NCI-H146 treated with DMSO at 0.1 percent for 48 hours (cell line): ENCODE data around the gene ZNF268.
"Not testable (repeated sequence)": the region's sequence is repeated elsewhere in the genome, so short reads cannot be mapped to it uniquely, and the experiment has no call there.

Source experiments
- DNase-seq: peaks from one replicate; lab custom pipeline; 2025; ENCODE audit not compliant: unreplicated experiment; lab: John Stamatoyannopoulos, UW

Gene ZNF268

DNA sequence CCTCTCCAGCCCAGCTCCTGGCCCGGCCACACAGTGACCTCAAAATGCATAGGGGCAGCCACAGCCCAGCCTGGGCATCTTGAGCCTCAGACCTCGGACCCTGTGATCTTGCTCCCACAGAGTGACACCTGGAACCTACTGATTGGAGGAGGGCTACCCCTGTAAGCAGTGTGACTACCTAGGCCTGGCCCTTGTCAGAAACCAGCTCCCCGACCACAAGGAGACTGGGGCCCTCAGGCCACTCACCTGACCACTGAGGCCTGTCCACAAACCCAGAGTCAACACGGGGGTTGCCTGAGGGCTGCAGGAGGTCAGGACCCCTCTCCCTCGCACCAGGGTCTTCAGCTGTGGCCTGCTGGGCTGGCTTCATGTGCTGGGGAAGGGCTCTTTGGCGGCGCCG lies 45.4 kb downstream of the ZNF268 start:
- no peak for DNase-seq

DNA sequence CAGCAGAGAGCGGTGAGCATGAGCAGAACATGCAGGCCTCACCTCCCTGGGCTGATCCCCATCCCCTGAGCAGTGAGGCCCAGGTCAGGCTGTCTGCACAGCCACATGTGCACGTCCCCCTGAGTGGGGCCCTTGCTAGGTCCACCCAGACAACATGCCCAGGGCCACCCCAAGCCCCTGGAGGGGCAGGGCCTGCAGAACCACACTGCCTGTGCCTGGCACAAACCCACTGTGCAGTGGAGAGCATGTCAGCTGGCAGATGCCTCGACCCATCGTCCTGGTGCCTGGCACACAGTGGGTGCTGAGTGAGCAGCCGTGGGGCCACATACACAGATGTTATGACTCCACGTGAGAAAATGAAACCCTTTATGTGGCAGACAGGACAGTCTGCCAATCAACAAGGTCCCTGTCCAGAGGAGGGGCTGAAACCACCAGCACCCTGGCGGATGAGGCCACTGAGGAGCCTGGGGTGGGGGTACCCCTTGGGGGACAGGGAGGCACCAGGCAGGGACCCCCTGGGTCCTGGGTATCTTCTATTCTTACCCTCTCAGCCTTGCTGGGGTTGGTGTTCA lies 46.1 kb downstream of the ZNF268 start:
- DNase-seq: no peak

DNA sequence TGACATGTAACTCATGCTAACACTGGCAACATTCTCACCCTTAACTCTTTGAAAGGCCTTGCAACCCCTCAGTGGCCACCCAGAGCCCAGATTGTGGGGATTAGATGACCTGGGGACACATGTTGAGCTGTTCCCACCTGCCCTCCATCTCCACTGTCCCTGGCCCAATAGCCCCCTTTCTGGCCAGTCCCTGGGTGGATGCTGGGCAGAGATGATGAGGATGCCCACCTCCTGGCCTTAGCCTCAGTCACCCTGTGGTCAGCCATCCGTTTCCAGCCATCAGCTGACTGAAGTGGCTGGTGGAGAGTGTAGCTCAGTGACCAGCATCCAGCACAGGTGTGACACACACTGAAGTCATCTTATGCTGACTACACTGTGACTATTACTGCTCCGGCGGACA lies 49.7 kb downstream of the ZNF268 start:
- no peak for DNase-seq

DNA sequence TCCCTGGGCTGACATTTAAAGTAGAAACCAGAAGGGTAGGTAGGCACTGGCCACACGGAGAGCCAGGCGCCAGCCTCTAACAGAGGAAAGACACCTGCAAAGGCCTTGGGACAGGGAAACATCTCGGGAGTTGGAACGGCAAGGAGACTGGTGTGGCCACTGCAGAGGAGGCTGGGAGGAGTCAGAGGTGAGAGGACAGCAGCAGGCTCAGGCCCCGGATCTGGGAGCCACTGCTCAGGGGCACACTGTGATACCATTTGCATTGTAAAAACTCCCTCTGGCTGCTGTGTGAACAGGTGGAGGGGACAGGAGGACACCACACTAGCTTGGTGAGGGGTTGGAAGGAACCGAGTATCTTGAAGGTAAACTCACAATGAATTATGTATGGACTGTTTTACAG lies 51.7 kb downstream of the ZNF268 start:
- no peak for DNase-seq

DNA sequence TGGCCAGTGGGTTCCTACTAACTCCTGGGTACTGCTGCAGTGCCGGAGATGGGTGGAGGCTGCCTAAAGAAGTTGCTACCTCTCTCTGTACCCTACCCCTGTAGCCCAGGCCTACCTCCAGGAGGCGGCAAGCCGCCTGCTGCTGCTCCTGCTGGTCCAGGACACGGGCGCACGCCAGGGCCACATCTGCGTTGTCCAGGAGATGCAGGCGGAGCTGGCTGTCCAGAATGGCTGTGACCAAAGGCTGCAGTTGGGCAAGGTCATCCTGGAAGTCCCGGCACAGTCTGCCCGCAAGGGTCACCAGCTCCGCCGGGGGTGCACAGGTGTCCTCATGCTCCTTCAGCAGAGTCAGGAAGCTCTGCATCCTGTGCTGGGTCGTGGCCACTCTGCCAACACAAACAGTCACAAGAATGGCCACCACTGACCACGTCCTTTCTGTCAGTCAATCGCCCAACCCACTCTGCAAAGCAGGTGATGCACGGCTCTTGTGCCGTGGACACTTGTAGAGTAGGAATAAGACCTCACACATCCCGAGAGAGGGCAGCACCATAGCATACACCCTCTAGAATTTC lies 52.8 kb downstream of the ZNF268 start:
- no peak for DNase-seq

DNA sequence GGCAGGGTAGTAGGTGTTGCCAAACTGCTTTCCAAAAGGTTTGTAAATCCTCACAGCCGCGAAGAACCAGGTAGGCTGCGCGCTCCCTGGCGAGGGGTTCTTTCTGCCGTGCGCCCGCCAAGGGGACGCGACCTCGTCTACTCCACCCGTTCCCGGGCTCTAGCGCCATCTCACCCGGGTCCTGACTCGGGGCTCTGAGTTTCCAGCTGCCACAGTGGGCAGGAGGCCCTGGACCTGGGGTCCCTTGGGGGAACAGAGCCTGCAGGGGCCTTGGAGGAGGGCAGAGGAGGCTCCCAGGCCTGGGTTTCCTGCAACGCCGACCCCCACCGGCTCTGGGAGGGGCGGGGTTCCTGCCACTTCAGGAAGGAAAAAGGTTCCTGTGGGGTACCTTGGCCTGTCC lies 53.7 kb downstream of the ZNF268 start:
- DNase-seq: no peak

DNA sequence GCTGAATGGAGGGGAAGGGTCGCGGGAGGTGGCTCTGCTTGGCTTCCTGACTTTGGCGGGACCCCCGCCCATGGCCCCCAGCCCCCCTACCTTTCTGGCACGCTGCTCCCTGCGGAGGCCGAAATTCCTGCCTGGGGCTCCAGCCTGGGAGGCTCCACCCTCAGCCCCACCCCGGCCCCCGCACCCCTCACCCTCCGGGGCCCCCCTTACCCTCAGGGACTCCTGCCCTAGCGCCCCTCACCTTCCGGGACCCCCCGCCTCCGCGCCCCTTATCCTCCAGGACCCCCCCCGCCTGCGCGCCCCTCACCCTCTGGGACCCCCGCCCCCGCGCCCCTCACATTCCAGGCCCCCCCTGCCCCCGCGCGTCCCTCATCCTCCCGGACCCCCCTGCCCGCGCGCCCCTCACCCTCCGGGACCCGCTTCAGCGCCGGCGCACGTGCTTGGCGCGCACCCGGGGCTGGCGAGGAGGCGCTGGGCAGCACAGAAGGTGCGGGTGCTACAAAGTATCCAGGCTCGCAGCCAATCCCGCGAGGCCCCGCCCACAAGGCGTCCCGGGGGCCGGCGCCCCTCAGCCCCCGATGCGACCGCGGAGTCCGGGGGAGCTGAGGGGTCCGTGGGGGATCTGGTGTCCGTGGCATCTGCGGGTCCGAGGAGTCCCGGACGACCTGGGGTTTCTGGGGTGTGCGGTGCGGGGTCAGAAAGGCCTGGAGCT lies 54.3 kb downstream of the ZNF268 start, which contains the start of gene ANHX:
Gene ANHX, minus strand, starts transcription at position 477 of the 712 bp plus-strand sequence. CDS start 1,521 bp downstream, outside the sequence.
- no peak for DNase-seq

DNA sequence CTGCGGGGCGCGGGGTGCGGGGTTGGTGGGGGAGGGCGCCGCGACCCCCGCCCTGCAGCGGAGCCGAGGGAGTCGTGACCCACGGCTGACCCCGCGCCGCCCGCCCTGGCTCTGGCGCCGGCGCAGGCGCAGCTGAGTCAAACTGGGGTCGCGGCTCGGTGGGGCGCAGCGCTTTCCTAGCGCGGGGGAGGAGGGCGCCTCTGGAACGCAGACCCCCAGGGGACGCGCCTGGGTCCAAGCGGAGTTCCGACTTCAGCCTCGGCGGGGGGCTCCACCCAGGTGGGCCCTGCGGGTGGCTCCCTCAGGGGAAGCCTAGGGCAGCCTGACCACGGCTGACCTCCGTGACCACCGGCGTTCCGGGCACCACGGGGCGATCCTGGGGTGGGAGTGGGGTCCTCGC lies 54.8 kb downstream of the ZNF268 start:
- no peak for DNase-seq

DNA sequence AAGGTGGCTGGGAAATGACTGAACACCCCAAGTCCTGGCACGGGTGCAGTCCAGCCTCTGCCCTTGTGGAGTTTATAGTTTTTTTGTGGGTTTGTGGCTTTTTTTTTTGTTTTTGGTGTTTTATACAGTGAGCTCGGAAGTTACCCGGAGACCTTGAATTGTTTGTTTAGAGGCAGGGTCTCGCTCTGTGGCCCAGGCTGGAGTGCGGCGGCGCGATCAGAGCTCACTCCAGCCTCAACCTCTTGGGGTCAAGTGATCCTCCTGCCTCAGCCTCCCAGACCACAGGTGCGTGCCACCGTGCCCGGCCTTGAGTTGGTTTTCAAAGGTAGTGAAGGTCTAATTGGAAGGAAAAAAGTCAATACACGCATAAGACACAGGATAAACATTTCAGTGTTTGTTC lies 55.3 kb downstream of the ZNF268 start:
- DNase-seq: no peak

DNA sequence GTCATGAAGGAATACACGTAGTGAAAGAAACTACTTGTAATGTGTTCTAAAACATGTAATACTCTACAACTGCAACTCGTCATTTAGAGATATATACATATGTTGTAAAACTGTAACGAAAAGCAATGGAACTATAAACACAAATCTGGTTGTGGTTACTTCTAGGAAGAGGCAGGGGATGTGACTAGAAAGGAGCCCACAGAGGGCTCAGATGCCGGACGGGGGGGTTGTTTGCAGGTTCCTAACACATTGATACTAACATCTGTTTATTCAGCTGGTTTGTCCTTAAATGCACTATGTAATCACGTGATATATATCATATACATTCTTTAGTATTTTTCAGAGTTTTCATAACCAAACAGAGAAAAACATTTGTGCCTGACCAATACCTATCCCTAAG lies 70.4 kb downstream of the ZNF268 start:
- no peak for DNase-seq

DNA sequence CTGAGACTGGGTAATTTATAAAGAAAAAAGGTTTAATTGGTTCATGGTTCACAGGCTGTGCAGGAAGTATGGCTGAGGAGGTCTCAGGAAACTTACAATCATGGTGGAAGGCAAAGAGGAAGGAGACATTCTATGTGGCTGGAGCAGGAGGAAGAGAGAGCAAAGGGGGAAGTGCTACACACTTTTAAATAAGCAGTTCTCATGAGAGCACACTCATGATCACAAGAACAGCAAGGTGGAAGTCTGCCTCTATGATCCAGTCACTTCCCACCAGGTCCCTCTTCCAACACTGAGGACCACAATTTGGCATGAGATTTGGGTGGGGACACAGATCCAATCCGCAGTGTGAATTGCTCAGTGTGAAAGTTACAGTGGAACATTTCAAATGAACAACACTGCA lies 74.5 kb downstream of the ZNF268 start:
- not testable (repeated sequence) for DNase-seq

DNA sequence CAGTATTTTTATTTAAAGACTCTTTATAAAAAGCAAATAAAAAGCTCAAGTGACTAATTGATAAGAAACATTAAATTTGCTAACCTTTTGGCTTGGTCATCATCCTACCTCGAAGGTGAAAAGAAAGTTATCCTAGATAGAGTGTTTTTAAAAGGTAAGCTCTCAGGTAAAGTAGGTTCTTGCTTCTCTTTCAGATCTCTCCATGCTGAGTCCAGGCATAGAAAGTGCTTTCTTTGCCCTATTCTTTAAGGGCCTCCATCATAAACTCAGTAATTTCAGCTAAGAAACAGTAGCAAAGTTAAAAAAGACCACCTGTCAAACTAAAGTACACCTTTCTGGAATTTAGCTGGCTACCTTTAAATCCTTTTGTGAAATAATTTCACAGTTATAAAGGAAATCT lies 75.0 kb downstream of the ZNF268 start:
- DNase-seq: no peak

DNA sequence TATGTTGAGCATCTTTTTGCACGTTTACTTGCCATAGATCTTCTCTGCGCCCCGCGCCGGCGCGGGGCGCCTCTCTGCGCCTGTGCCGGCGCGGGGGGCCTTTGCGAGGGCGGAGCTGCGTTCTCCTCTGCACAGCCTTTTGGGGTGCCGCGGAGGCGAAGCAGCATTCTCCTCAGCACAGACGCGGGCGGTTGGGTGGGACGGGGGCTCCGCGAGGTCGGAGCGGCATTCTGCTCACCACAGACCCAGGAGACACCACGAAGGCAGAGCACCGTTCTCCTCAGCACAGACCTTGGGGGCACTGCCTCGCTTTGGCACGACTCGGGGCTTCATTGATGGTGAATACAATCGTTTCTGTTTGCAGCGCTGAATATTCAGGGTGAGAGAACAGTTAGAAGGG lies 82.9 kb downstream of the ZNF268 start:
- DNase-seq: no peak
